ENCODE results near the gene ACOT8.

DNA sequence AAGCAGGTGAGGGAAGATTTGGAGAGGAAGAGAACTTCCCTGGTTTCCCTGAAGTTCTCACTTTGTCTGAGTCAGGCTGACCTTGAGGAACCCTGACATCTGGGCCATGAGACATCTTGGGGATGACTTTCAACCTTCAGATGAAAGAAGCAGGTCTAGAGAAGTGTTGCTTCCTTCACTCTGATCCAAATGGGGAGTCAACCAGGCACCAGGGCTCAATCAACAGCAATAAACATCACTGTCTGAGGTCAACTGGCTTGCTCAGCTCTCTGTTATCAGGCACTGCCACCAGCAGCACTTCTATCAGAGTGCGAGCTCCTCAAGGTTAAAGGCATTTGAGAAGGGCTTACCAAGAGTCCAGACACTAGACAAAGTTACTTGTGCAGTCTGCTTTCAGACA lies 6.3 kb downstream of the ACOT8 start:
- TF ChIP-seq MAZ (CRISPR knock-in tag; conservative IDR thresholded peaks at IDR 0.05 in 1 of 2, IDR thresholded peaks at IDR 0.05 in 1 of 2) (no peak), ZEB2 (IDR thresholded peaks at IDR 0.05) (peak; percentile 57), ZNF431 (CRISPR knock-in tag; IDR thresholded peaks at IDR 0.05) (no peak), ATF7 (IDR thresholded peaks at IDR 0.05) (no peak), ZNF121 (CRISPR knock-in tag; conservative IDR thresholded peaks at IDR 0.05) (no peak)
- TF ChIP-seq, protein P1, sequence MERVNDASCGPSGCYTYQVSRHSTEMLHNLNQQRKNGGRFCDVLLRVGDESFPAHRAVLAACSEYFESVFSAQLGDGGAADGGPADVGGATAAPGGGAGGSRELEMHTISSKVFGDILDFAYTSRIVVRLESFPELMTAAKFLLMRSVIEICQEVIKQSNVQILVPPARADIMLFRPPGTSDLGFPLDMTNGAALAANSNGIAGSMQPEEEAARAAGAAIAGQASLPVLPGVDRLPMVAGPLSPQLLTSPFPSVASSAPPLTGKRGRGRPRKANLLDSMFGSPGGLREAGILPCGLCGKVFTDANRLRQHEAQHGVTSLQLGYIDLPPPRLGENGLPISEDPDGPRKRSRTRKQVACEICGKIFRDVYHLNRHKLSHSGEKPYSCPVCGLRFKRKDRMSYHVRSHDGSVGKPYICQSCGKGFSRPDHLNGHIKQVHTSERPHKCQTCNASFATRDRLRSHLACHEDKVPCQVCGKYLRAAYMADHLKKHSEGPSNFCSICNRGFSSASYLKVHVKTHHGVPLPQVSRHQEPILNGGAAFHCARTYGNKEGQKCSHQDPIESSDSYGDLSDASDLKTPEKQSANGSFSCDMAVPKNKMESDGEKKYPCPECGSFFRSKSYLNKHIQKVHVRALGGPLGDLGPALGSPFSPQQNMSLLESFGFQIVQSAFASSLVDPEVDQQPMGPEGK (CRISPR knock-in tag; IDR thresholded peaks at IDR 0.05; ENCODE audit: borderline replicate concordance) = no peak

Measured in K562 (cell line).